MM.1S (cell line): ENCODE results near the gene HNF1A.

Experiments used
- DNase-seq: peaks from one replicate; pipeline ENCODE4 v3.0.0-alpha.2; 2015
- H2AFZ ChIP-seq: fragments of 300-600 bp; sonication (generic); 2 replicates; pipeline ENCODE4 v1.6.0; 2016; ENCODE audit warnings: antibody characterized with exemption, low read length
- H3F3A ChIP-seq: fragments of 300-600 bp; sonication (generic); 2 replicates; pipeline ENCODE4 v1.6.1; 2016; ENCODE audit warnings: mild to moderate bottlenecking, antibody characterized with exemption, low read length, moderate library complexity, mixed read lengths; ENCODE audit not compliant: insufficient read depth
- H3K27ac ChIP-seq: fragments of 300-600 bp; sonication (generic); 2 replicates; pipeline ENCODE4 v1.5.1; 2016; ENCODE audit warnings: mild to moderate bottlenecking, low read length
- H3K27me3 ChIP-seq: fragments of 300-600 bp; sonication (generic); replicated peaks from 2 replicates; pipeline ENCODE4 v1.6.0; 2016; ENCODE audit warnings: low read length; ENCODE audit not compliant: insufficient read depth
- H3K36me3 ChIP-seq: fragments of 300-600 bp; sonication (generic); replicated peaks from 2 replicates; pipeline ENCODE4 v1.6.1; 2016; ENCODE audit warnings: mild to moderate bottlenecking, low read length, mixed read lengths; ENCODE audit not compliant: insufficient read depth
- H3K4me1 ChIP-seq: fragments of 300-600 bp; sonication (generic); 2 replicates; pipeline ENCODE4 v1.6.1; 2016; ENCODE audit warnings: low read length, mixed read lengths
- H3K4me2 ChIP-seq: fragments of 300-600 bp; sonication (generic); 2 replicates; pipeline ENCODE4 v1.6.0; 2016; ENCODE audit warnings: low read depth, low read length
- H3K4me3 ChIP-seq: fragments of 300-600 bp; sonication (generic); 2 replicates; pipeline ENCODE4 v1.5.1; 2016; ENCODE audit warnings: low read length, mixed read lengths
- H3K79me2 ChIP-seq: fragments of 300-600 bp; sonication (generic); 2 replicates; pipeline ENCODE4 v1.6.1; 2016; ENCODE audit warnings: mixed run types, low read length, mixed read lengths
- H3K9ac ChIP-seq: fragments of 300-600 bp; sonication (generic); 2 replicates; pipeline ENCODE4 v1.6.1; 2016; ENCODE audit warnings: low read length, mixed read lengths
- H3K9me2 ChIP-seq: fragments of 300-600 bp; sonication (generic); replicated peaks from 2 replicates; pipeline ENCODE4 v1.6.1; 2016; ENCODE audit warnings: mild to moderate bottlenecking, low read length, mixed read lengths; ENCODE audit not compliant: insufficient read depth
- H3K9me3 ChIP-seq: fragments of 300-600 bp; sonication (generic); replicated peaks from 2 replicates; pipeline ENCODE4 v1.6.1; 2016; ENCODE audit warnings: mild to moderate bottlenecking, low read length, mixed read lengths; ENCODE audit not compliant: insufficient read depth
- H4K20me1 ChIP-seq: fragments of 300-600 bp; sonication (generic); 2 replicates; pipeline ENCODE4 v1.6.1; 2016; ENCODE audit warnings: mild to moderate bottlenecking, low read length, moderate library complexity, mixed read lengths; ENCODE audit not compliant: insufficient read depth
- CTCF ChIP-seq: fragments of 300-600 bp; sonication (generic); IDR thresholded peaks from 2 replicates; pipeline ENCODE4 v1.5.1; 2016; ENCODE audit warnings: antibody characterized with exemption, low read length, mixed read lengths
- EZH2 ChIP-seq: fragments of 300-600 bp; sonication (generic); optimal IDR thresholded peaks from 2 replicates; pipeline ENCODE3; 2017; ENCODE audit warnings: low read depth, mild to moderate bottlenecking, antibody characterized with exemption, low read length, mixed read lengths
- EZH2phosphoT487 ChIP-seq: fragments of 300-600 bp; sonication (generic); IDR thresholded peaks from 2 replicates; pipeline ENCODE4 v1.6.1; 2018; ENCODE audit warnings: antibody characterized with exemption, low read length

The HNF1A gene

GRCh38 chr12:120997448-120997847 is 19.1 kb downstream of the HNF1A start:
- Histone ChIP-seq H3F3A (no peaks in the 10 kb centered on the region), H3K27me3 (no peaks in the 10 kb centered on the region), H3K9me3 (no peaks in the 10 kb centered on the region), H3K9me2 (no peaks in the 10 kb centered on the region), H3K4me3 (no peak overlapping the region), H3K79me2 (no peaks in the 10 kb centered on the region), H3K36me3 (no peaks in the 10 kb centered on the region), H4K20me1 (no peaks in the 10 kb centered on the region), H3K4me2 (no peak overlapping the region), H2AFZ (no peak overlapping the region), H3K27ac (no peak overlapping the region), H3K9ac (no peak overlapping the region), H3K4me1 (no peaks in the 10 kb centered on the region)
- TF ChIP-seq EZH2phosphoT487 (no peak), CTCF (no peak), EZH2 (no peak)
- no peak for DNase-seq

- no peaks in the 10 kb centered on the region for H3K4me1 ChIP-seq
- H3K9me2 ChIP-seq = no peaks in the 10 kb centered on the region
- H3K27me3 ChIP-seq = no peaks in the 10 kb centered on the region
- no peaks in the 10 kb centered on the region for H3K36me3 ChIP-seq
- H3K27ac ChIP-seq = no peak overlapping the region
- H3K79me2 ChIP-seq = no peaks in the 10 kb centered on the region
- TF ChIP-seq EZH2phosphoT487 (no peak), EZH2 (no peak), CTCF (no peak)
- no peak for DNase-seq
- no peak overlapping the region for H3K4me3 ChIP-seq
- H3K9ac ChIP-seq = no peak overlapping the region
- H4K20me1 ChIP-seq = no peaks in the 10 kb centered on the region
- H2AFZ ChIP-seq = no peak overlapping the region
- H3K9me3 ChIP-seq = no peaks in the 10 kb centered on the region
- H3K4me2 ChIP-seq = no peak overlapping the region
- H3F3A ChIP-seq = no peaks in the 10 kb centered on the region
These were observed 20.1 kb downstream of the HNF1A start for GRCh38 chr12:120998435-120998834.

GRCh38 chr12:120999191-121000120 is 21.1 kb downstream of the HNF1A start:
- TF ChIP-seq CTCF (no peak), EZH2 (no peak), EZH2phosphoT487 (no peak)
- Histone ChIP-seq H3K4me1 (no peaks in the 10 kb centered on the region), H3K27me3 (no peaks in the 10 kb centered on the region), H3K9me3 (no peaks in the 10 kb centered on the region), H3K27ac (no peak overlapping the region), H3K9ac (no peak overlapping the region), H3K79me2 (no peaks in the 10 kb centered on the region), H3K4me3 (no peak overlapping the region), H4K20me1 (no peaks in the 10 kb centered on the region), H3K36me3 (no peaks in the 10 kb centered on the region), H2AFZ (no peak overlapping the region), H3F3A (no peaks in the 10 kb centered on the region), H3K9me2 (no peaks in the 10 kb centered on the region), H3K4me2 (no peak overlapping the region)
- no peak for DNase-seq
